Stimulated activated CD8-positive, alpha-beta memory T cell treated with anti-CD3 and anti-CD28 coated beads, Interleukin-15, amount 100 ng/mL, for 48 hours (primary cell): Measurements from ENCODE around the gene AUTS2.

ENCODE experiments used
- DNase-seq, 2 donors: peaks; one replicate each; pipeline ENCODE4 v3.0.0-alpha.2; 2020; ENCODE audit warnings: low read depth in 2 of 2

Gene AUTS2

GRCh38 chr7:69935107-69935506 lies 336.8 kb downstream of the AUTS2 start:
- DNase-seq: no peak

GRCh38 chr7:69937097-69937496 lies 338.8 kb downstream of the AUTS2 start:
- no peak for DNase-seq

- DNase-seq: no peak
These were observed 341.0 kb downstream of the AUTS2 start for GRCh38 chr7:69939317-69939716.

- no peak for DNase-seq
These were observed 342.9 kb downstream of the AUTS2 start for GRCh38 chr7:69941077-69941651.

GRCh38 chr7:69942573-69942972 lies 344.3 kb downstream of the AUTS2 start:
- DNase-seq: no peak

- DNase-seq: no peak
These were observed 348.6 kb downstream of the AUTS2 start for GRCh38 chr7:69946901-69947300.

- no peak for DNase-seq
These were observed 349.7 kb downstream of the AUTS2 start for GRCh38 chr7:69947998-69948397.

GRCh38 chr7:69949122-69949521 lies 350.8 kb downstream of the AUTS2 start:
- DNase-seq: no peak

GRCh38 chr7:69951458-69951857 lies 353.2 kb downstream of the AUTS2 start:
- DNase-seq: no peak

- no peak for DNase-seq
These were observed 355.1 kb downstream of the AUTS2 start for GRCh38 chr7:69953136-69954067.

- DNase-seq: no peak
These were observed 358.3 kb downstream of the AUTS2 start for GRCh38 chr7:69956541-69956940.

- DNase-seq: no peak
These were observed 359.4 kb downstream of the AUTS2 start for GRCh38 chr7:69957661-69958060.

GRCh38 chr7:69959789-69960499 lies 361.7 kb downstream of the AUTS2 start:
- DNase-seq: no peak

GRCh38 chr7:69961436-69961835 lies 363.2 kb downstream of the AUTS2 start:
- DNase-seq: no peak

GRCh38 chr7:69962186-69963065 lies 364.2 kb downstream of the AUTS2 start:
- DNase-seq: no peak

GRCh38 chr7:69963393-69963792 lies 365.1 kb downstream of the AUTS2 start:
- no peak for DNase-seq

GRCh38 chr7:69966766-69967591 lies 368.7 kb downstream of the AUTS2 start:
- no peak for DNase-seq

GRCh38 chr7:69967689-69968450 lies 369.6 kb downstream of the AUTS2 start:
- DNase-seq: no peak

GRCh38 chr7:69968969-69969556 lies 370.8 kb downstream of the AUTS2 start:
- DNase-seq: no peak

GRCh38 chr7:69981646-69982045 lies 383.4 kb downstream of the AUTS2 start:
- DNase-seq: no peak
